OCI-LY1 (cell line): Measurements from ENCODE around the gene MAPT.

Experiments
- H2AFZ ChIP-seq: fragments of 200-600 bp; sonication (generic), shearing (Covaris generic); 2 replicates; pipeline ENCODE4 v1.6.0; 2014; ENCODE audit warnings: antibody characterized with exemption, mild to moderate bottlenecking, low read length
- H3F3A ChIP-seq: fragments of 200-600 bp; sonication (generic), shearing (Covaris generic); 2 replicates; pipeline ENCODE4 v1.6.0; 2014; ENCODE audit warnings: mild to moderate bottlenecking, antibody characterized with exemption, low read length, moderate library complexity; ENCODE audit not compliant: insufficient read depth
- H3K27ac ChIP-seq: fragments of 200-600 bp; sonication (generic); 2 replicates; pipeline ENCODE4 v1.5.1; 2014; ENCODE audit warnings: low read length, mixed run types, mild to moderate bottlenecking, low read depth; ENCODE audit not compliant: poor library complexity, severe bottlenecking
- H3K27me3 ChIP-seq: fragments of 200-600 bp; sonication (generic); 2 replicates; pipeline ENCODE4 v1.6.0; 2014; ENCODE audit warnings: antibody characterized with exemption, mild to moderate bottlenecking, low read length, moderate library complexity; ENCODE audit not compliant: insufficient read depth
- H3K36me3 ChIP-seq: fragments of 200-600 bp; sonication (generic); 2 replicates; pipeline ENCODE4 v1.6.1; 2014; ENCODE audit warnings: mild to moderate bottlenecking, antibody characterized with exemption, low read length, moderate library complexity, mixed read lengths; ENCODE audit not compliant: insufficient read depth
- H3K4me1 ChIP-seq: fragments of 200-600 bp; sonication (generic); 2 replicates; pipeline ENCODE4 v1.5.1; 2014; ENCODE audit warnings: mild to moderate bottlenecking, low read length, moderate library complexity; ENCODE audit not compliant: insufficient read depth, severe bottlenecking
- H3K4me2 ChIP-seq: fragments of 200-600 bp; sonication (generic), shearing (Covaris generic); 2 replicates; pipeline ENCODE4 v1.6.1; 2014; ENCODE audit warnings: low read length
- H3K4me3 ChIP-seq: fragments of 200-600 bp; sonication (generic); 2 replicates; pipeline ENCODE4 v1.5.1; 2014; ENCODE audit warnings: low read length, low read depth, mild to moderate bottlenecking, mixed read lengths; ENCODE audit not compliant: poor library complexity, severe bottlenecking
- H3K79me2 ChIP-seq: fragments of 200-600 bp; shearing (Covaris generic); 2 replicates; pipeline ENCODE4 v1.6.1; 2016; ENCODE audit warnings: mixed run types, low read length, mixed read lengths; ENCODE audit not compliant: insufficient read depth
- H3K9ac ChIP-seq: fragments of 200-600 bp; sonication (generic), shearing (Covaris generic); 2 replicates; pipeline ENCODE4 v1.6.1; 2014; ENCODE audit warnings: mild to moderate bottlenecking, low read length, mixed read lengths
- H3K9me2 ChIP-seq: fragments of 200-600 bp; sonication (generic), shearing (Covaris generic); 2 replicates; pipeline ENCODE4 v1.6.1; 2014; ENCODE audit warnings: low read depth, mild to moderate bottlenecking, low read length, mixed read lengths
- H3K9me3 ChIP-seq: fragments of 200-600 bp; shearing (Covaris generic); 2 replicates; pipeline ENCODE4 v1.6.1; 2014; ENCODE audit warnings: low read length, mixed read lengths
- H4K20me1 ChIP-seq: fragments of 200-600 bp; sonication (generic), shearing (Covaris generic); 2 replicates; pipeline ENCODE4 v1.6.0; 2016; ENCODE audit warnings: mild to moderate bottlenecking, low read length; ENCODE audit not compliant: insufficient read depth
- CTCF ChIP-seq: fragments of 200-600 bp; sonication (generic), shearing (Covaris generic); IDR thresholded peaks from 2 replicates; pipeline ENCODE4 v1.5.1; 2017; ENCODE audit warnings: mild to moderate bottlenecking, antibody characterized with exemption, low read length, moderate library complexity, mixed read lengths
- EZH2 ChIP-seq: fragments of 200-600 bp; sonication (generic), shearing (Covaris generic); IDR thresholded peaks from 2 replicates; pipeline ENCODE4 v1.8.0; 2017; ENCODE audit warnings: borderline replicate concordance, mixed run types, mild to moderate bottlenecking, antibody characterized with exemption, low read length, moderate library complexity, mixed read lengths

The MAPT gene

GRCh38 chr17:45973946-45974859 is 79.8 kb downstream of the MAPT start:
- no peak overlapping the region for H3K4me2 ChIP-seq
- no peak overlapping the region for H2AFZ ChIP-seq
- no peaks in the 10 kb centered on the region for H3K79me2 ChIP-seq
- H3K27me3 ChIP-seq = no peaks in the 10 kb centered on the region
- TF ChIP-seq CTCF (no peak), EZH2 (no peak)
- H3K27ac ChIP-seq = no peak overlapping the region
- no peak overlapping the region for H3K9ac ChIP-seq
- H4K20me1 ChIP-seq = no peaks in the 10 kb centered on the region
- H3K4me1 ChIP-seq = no peaks in the 10 kb centered on the region
- H3K9me3 ChIP-seq = no peaks in the 10 kb centered on the region
- no peak overlapping the region for H3K4me3 ChIP-seq
- no peaks in the 10 kb centered on the region for H3F3A ChIP-seq
- H3K36me3 ChIP-seq = no peaks in the 10 kb centered on the region
- H3K9me2 ChIP-seq = no peaks in the 10 kb centered on the region

GRCh38 chr17:45974916-45975630 is 80.7 kb downstream of the MAPT start:
- Histone ChIP-seq H3K9ac (no peak overlapping the region), H3K9me2 (no peaks in the 10 kb centered on the region), H3K27me3 (no peaks in the 10 kb centered on the region), H3K27ac (no peak overlapping the region), H3K79me2 (no peaks in the 10 kb centered on the region), H3K4me1 (no peaks in the 10 kb centered on the region), H3F3A (no peaks in the 10 kb centered on the region), H3K4me3 (no peak overlapping the region), H3K9me3 (no peaks in the 10 kb centered on the region), H4K20me1 (no peaks in the 10 kb centered on the region), H2AFZ (no peak overlapping the region), H3K4me2 (no peak overlapping the region), H3K36me3 (no peaks in the 10 kb centered on the region)
- TF ChIP-seq EZH2 (no peak), CTCF (no peak)

- no peak for TF ChIP-seq CTCF
- no peak for TF ChIP-seq EZH2
- H3K9me2 ChIP-seq = no peaks in the 10 kb centered on the region
These were observed 81.4 kb downstream of the MAPT start for GRCh38 chr17:45975640-45976295.

More at GRCh38 chr17:45975640-45976295, 81.4 kb downstream of the MAPT start:
- Histone ChIP-seq H2AFZ (no peak overlapping the region), H3K4me2 (no peak overlapping the region), H3K79me2 (no peaks in the 10 kb centered on the region), H3K27ac (no peak overlapping the region), H3K27me3 (no peaks in the 10 kb centered on the region), H4K20me1 (no peaks in the 10 kb centered on the region), H3K9me3 (no peaks in the 10 kb centered on the region), H3K4me1 (no peaks in the 10 kb centered on the region), H3K36me3 (no peaks in the 10 kb centered on the region), H3K4me3 (no peak overlapping the region), H3K9ac (no peak overlapping the region), H3F3A (no peaks in the 10 kb centered on the region)
